ENCODE results near the gene FRMD4B.

The FRMD4B gene

DNA sequence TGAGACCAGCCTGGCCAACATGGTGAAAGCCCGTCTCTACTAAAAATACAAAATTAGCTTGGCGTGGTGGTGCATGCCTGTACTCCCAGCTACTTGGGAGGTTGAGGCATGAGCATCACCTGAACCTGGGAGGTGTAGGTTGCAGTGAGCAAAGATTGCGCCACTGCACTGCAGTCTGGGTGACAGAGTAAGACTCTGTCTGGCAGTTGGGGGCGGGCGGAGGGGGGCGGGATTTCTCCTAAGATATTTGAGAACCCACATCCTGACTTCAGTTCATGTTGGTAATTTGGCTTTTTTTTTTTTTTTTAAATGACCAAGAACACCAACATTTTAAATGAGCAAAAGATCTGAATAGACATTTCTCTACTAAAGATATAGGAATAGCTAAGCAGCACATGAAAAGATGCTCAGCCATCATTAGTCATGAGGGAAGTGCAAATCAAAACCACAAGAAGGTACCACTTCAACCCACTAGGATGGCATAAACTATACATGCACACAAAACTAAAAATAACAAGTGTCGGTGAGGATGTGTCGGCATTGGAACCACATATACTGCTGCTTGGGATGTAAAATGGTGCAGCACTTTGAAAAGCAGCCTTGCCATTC, 187.9 kb downstream of the FRMD4B start:
- peak; percentile 72 for DNase-seq

DNA sequence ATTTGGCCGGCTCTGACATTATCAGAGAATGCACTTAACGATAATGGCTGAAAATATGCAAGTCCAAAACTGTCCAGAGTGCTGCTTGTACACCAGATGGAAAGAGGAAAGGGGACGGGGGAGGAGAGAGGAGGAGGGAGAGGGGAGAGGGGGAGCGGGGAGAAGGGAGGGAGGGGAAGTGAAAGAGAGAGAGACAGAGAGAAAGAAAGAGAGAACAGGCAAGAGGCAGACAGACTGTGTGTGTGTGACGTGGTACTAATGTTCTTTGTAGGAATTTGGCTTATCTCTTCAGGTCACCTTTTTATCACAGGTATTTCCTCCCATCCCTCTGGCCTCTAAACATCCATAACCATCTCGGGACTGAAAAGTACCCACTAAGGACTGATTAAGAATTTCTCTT, 188.4 kb downstream of the FRMD4B start:
- no peak for DNase-seq

DNA sequence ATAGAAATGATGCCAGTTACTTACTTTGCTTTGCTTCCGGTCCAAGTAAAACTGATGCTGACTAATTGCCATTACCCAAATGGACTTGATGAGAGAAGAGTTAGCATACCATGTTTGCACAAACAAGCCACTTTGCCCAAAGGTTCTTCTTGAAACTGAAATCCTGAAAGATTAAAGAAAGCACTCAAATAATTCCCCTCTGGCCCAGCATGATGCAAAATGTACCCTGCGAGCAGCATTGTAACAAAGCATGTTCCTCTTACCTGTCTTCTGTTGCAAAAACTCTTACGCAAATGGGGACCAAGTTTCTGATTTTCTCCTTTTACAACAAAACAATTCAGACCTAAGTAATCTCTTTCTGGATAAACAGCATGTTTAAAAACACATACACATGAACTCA, 189.0 kb downstream of the FRMD4B start:
- no peak for DNase-seq

DNA sequence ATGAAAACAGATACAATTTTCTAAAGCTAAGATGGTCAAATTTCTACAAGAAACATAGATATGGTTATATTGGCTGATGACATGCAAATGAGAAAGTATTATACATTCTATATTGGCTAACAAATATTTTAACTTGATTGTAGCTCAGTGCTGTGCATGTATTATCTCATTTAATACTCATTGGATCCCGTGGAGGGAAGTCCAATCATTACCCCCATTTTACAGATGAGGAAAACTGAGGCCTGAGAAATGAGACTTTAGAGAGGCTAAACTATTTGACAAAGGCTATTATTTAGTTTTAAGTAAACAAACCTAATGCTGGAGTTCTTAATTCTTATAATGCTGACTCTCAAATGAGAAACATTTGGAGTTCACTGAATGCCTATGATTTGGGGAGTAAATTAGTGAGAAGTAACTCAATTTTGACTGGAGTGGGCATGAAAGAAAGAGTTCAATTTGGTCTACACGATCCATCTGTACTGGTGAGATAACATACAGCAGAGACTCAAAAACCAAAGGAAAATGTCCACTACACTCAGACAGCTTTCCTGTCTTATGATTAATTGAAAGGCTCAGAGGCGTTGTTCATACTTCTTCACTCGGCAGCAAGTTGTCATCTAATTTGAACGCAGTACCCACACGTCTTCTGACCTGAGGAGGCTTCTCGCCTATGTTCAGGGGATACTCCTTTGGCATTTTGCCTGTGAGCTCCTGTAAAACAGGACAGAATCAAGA, 191.3 kb downstream of the FRMD4B start:
- DNase-seq, result no peak

DNA sequence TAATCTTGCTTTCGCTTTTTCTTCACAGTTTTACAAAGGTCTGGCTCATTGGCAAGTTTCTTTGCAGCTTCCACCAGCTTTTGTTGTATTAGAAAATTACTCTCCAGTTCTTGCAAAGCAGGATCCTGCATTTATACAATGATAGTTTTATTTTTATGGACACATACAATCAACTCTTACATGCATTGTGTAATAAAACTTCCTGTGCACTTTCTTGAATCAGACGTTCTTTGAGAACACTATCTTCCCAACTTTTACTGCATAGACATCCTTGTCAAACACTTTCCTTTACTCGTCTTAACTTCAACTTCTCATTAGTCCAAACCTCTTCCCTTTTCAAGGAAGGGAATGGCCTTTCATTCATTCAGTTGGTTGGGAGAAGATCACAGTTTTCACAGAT, 192.1 kb downstream of the FRMD4B start:
- DNase-seq, result no peak

DNA sequence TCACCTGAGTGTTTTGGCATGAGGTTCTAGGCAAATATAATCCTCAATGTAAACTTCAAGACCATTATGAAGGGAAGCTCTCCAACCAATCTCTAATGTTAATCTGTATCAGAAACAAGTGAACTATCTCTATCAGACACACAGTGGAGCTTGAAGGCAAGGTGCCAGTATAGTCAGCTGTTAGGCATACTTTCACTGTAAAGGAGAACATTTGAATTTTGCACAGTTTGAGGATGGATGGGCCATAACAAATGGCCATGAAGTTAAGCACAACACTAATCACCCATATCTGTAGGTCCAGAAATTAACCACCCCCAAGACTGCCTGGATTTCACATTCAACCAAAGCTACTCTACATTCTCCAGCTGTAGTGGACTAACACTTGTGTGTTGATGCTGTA, 194.4 kb downstream of the FRMD4B start:
- DNase-seq, result no peak

DNA sequence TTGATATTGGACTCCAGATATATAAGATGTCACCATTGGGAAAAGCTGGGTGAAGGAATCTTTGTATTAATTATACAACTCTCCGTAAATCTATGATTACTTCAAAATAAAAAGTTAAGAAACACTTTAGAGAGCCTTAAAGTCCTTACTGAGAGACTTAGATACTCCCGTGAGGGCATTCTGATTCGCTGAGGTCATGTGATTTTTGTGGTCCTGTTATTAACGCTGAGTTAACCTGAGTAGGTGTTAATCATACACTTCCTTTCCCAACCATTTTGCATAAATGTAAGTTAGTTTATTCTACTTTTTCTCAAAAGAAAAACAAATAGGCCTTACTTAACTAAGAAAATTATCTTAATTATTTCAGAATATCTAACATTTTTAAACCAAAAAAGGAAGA, 196.4 kb downstream of the FRMD4B start:
- no peak for DNase-seq

DNA sequence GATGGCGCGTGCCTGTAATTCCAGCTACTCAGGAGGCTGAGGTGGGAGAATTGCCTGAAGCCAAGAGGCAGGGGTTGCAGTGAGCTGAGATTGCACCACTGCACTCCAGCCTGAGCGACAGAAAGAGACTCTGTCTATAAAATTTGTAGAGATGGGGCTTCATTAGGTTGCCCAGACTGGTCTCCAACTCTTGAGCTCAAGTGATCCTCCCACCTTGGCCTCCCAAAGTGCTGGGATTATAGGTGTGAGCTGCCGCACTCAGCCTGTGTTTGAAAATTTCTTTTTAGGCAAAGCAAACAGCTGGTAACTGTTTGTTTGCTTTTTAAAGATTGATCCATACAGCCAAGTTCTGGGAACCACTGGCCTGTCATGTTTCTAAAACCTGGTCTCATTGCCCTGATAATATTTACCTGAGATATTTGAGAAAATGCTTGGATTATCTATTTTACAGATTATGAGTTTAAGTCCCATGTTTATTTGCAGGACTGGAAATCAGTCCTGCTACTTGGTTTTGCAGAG, 199.3 kb downstream of the FRMD4B start:
- DNase-seq, result no peak

DNA sequence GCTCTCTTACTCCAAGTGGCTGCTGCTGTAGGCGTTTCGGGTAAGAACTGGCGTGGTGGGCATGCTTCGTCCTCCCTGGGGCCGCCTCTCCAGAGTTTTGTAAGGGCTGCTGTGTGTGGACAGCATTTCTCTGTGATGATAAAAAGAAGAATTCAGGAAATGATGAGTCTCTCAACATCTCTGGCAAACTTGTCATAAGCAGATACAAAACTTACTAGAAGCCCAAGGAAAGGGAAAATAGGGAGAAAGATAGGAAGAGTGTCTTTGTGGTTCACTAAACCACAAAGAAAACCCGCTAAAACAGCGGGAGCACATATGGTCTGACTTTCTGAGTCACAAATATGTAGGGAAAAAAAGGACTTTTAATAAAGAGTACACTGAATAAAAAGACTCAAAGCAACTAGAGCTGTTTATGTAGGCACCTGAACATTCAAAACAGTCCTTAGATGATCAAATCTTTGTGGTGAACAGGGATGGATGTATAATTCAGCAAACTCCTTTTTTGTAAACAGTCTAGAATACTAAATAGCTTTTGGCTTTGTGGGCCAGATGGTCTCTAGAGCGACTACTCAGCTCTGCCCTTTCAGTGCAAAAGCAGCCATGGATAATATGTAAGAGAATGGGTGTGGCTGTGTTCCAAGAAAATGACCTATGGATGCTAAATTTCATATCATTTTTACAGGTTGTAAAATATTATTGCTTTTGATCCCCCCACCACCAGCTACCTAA, 203.1 kb downstream of the FRMD4B start:
- no peak for DNase-seq

DNA sequence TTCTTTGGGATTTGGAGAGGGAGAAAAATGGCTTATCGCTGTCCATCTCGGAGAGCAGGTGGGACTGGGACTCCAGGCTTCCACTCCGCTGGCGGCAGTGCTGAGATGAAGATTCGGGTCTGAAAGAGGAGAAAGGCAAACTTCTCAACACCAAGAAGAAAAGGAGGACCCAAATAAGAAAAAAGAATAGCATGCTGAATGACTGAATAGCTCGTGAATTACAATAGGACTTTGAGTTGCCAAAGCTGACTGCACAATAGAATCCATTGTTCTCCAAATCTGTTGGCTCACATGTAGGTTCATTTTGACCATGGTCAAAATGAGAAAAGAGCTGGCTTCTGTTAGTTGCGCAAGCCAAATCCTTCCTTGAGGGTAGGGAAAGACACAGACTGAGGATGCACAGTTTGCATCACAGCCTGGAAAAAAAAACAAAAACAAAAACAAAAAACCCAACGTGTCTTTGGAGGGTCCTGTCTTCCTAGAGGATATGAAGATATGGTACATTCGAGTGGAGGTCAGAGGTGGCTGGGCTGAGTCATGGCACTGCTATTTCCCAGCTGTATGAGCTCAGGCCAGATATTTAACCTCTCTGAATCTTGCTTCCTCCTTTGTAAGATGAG, 204.2 kb downstream of the FRMD4B start:
- DNase-seq, result no peak

DNA sequence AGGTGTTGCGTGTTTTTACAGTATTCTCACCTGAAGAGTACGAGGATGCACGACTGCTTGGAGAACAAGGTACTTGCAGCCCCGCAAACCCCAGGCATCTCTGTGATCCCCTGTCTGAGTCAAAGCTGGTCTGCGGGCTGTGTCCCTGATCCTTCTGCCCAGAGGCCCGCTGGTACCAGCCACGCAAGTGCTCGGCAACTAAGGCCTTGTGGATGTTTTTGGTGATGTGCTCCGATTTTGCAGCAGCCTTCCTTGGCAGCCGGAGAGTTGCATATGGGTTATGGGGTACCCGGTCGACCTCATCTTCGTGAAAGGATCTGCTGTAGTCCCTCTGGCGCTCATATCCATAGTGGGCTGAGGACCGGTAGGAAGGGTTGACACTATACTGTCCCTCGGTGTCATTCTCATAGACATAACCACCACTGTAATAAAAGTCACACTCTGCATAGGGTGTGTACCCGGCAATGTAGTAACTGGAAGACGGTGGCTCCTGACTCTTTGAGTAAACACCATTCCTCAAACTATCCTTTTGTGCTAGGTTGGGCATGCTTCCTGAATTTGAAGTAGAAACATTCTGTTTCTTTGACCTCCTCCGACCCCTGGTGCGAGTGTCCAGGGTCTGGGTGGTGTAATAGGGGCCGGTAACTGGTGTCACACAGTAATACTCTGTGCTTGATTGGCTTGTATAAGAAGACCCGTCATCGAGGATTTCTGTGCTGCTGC, 204.9 kb downstream of the FRMD4B start:
- no peak for DNase-seq

DNA sequence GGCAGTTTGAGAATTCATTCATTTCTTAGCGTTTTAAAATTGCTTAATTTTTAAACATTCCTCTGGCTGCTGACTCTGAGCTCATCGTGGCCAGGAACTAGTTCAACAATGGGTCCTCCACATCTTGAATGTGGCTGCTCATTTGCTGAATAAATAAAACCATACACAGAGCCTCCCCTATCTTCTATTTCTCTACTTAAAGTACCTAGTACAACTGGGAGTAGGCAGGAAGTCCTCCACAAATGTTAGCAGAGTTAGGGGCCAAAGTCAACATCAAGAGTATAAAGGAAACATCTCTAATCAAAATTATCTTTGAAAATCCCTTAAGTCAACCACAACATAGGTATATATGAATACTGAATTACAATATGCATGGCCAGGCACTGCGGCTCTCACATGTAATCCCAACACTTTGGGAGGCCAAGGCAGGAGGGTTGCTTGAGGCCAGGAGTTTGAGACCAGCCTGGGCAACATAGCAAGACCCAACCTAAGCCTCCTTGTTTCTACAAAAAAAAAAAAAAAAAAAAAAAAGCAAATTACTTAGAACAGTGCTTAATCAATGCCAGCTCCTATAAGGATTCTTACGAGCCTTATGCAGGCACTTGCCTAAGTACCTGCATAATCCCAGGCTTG, 206.0 kb downstream of the FRMD4B start:
- DNase-seq, result no peak

DNA sequence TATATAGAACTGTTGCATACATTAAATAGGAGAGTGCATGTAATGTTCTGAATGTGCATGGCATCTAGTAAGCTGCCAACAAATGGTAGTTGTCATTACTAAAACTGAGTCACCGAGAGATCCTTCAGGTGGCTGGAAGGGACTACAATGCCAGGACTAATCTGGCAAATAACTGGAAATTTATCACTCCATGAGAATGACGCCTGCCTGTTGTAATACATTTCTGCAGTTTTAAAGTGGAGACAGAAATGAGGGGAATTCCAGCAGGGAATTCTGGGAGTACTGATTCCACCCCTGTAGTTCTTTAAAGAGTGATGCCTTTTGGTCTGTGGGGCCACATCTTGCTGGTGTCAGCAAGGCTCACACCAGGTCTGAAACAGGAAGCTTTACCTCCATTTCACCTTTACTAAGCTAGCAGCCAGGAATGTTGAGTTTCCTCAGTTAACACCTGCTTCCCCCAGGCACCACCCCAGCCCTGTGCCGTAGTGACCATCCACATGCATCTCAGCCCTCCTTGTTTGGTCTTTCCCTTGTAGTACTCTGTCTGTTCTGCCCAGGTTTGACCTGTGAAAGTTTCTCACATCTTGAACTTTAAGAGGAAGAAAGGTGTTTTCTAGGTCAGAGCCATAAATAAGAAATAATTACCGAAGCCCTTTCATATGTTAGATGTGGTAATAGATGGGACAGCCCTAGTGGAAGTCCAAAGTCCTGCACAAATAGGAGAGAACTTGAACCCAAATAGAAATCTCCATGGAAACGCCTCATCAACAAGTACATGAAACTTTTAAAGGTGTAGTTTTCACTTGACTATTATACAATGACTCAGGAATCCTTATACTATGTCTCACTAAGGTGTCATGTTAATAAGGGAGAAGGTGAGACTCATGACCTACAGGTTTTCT, 206.8 kb downstream of the FRMD4B start:
- no peak for DNase-seq

DNA sequence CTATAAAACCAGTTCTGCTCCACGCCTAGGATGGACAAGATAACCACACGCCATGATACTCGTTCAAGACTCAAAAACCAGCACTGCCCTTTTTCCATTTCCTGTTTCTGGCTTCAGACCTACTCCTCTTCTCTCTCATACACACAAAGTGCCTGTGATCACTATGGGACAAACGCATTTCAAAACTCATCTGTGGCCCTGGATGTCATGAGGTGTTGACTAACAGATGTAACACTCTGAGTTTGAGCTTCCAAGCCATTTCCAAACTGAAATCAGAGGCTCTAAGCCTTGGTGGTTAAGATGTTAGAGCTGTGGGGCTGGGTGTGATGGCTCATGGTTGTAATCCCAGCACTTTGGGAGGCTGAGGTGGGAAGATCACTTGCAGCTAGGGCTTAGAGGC, 207.8 kb downstream of the FRMD4B start:
- no peak for DNase-seq

DNA sequence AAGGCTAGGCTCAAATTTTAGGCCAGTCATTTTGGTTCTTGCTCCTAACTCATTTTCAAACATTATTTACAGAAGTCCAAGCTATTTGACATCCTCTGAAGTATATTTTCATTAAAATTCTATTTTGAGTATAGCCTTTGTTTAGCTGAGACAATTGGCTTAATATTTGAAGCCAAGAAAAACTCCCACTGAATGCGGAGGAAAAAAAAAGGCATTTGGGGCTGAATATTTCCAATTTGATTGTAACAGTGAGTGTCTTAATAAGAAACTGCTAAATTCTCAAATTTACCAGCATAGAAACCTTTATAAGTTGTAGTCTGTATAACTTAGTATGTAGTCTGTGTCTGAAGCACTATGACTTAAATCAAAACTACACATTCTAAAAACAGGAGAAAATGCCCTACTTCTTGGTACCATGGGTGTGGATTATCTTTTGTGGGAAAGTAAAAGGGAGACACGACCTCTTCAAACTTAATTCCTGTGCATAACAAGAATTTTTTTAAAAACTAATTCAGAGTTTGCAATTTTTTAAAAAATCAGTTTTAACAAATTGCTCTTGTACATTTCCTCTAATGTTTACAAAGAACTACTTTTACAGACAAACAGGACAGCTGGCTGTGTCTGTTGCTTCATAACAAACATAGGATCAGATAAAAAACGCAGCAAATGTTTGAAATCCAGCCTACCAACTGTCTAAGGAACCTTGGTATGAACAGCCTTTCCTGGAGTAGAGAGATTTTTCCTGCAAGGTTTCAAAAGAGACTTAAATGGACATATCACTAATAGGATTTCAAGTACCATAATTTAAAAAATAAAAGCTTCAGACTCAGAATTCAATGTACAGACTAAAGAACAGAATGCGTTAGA, 210.8 kb downstream of the FRMD4B start:
- no peak for DNase-seq

DNA sequence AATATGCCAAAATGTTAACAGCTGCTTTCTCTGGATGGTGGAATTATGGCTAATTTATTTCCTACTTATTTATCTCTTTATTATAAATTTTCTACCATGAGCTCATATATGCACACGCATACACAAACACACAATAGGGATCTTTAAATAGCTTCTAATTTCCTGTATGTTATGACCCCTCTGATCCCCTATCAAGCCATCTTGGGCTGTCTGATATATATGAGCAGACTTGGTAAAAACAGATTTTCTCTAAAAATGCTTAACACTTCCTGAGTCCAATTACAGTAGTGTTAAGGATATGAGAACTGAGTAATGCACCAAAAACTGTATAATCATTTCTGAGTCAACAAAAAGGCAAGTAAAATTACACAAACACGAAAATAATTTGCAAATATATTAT, 211.4 kb downstream of the FRMD4B start:
- no peak for DNase-seq

DNA sequence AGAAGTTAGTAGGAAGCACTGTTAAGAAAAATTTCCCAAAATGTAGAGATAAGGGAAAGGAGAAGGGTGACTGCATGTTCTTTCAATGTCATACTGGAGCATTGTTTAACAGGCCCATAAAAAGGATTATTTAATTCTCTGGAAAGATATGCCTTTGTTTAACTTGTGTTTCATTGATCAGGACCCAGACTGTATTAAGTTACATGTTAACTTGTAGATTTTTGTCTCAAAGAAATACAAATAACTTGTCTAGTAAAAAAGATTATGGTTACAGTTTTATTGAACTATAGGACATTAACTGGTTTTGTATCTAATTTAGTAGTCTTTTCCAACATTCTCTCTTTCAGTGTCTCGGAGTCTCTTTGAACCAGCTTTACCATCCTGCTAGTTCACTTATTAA, 213.8 kb downstream of the FRMD4B start:
- DNase-seq, result no peak

DNA sequence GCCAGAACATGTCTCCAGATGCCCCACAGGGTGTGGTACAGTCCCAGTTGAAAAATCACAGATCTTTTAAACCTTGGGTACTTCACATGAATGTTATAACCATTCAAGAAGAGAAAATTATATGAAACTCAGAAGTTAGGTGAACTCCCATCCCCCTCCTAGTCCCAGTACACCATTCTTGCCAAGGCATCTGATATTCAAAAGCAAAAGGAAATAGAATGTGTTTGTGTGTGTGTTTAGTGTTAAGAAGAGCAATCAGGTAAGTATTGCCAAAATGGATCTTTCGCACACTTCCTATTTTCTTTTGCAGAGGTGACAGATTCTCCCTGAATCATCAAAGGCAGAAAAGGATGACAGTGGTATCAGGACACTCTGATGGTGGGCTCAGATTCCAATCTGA, 219.4 kb downstream of the FRMD4B start:
- no peak for DNase-seq

DNA sequence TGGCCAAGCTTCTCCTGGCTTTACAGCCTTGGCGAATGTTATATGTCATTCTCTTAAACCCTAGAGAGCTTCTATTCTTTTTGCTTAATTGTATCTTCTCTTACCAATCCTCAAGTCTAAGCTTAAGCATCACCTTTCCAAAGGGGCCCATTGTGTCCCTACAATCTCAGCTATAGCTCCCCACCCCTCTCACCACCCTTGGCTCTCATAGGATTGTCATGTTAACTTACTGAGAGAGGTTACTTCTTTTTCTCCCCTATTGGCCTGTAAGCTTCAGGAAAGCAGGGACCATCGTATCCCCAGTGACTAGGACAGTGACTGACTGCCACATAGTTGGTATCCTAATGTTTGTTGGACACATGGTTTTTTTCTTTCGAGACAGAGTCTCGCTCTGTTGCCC, 220.1 kb downstream of the FRMD4B start:
- no peak for DNase-seq

DNA sequence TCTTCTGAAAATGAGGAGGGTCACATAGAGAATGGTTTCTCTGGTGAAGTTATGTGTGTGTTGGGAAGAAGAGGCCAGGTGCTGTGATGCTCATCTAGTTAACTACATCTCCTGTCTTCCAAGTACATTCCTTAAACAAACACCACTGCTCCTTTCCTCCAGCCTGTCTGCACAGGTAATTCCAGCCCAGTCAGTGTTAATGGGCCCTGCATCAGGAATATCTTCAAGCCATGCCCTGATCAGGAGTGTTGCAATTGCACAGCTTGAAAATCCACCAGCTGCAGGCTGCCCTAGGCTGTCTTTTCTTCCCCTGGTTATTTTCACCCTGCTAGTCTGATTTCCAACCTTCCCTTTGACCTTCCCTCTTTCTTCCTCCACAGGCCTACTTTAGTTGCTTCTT, 221.6 kb downstream of the FRMD4B start:
- DNase-seq, result no peak

Data from activated naive CD4-positive, alpha-beta T cell treated with Interleukin-2 at 50 U/mL for 16 hours (primary cell).